HCT116 (cell line): ENCODE results near the gene BTBD9. TPM values are rescaled to one million over a fixed set of nuclear protein-coding genes. Genes with fewer than 3 reads are reported as not detected.

Experiments used
- ATAC-seq: fragments of 200-7000 bp; cut with Tn5 transposase; 2 replicates; pipeline ENCODE4 v1.9.1; 2020; ENCODE audit warnings: mild to moderate bottlenecking, moderate library complexity
- BruUV-seq: library from RNA; stranded (reverse); fragments of 400-500 nt; replicated peaks from 2 replicates; lab custom pipeline; 2021; lab: Mats Ljungman, UMichigan
- CTCF ChIA-PET: fragments of 300-600 bp; sonication (Branson Sonifier 250); formaldehyde crosslinking; loops from one replicate; lab custom pipeline; 2021; ENCODE audit warnings: antibody characterized with exemption; lab: Charles Lee
- POLR2A ChIA-PET: fragments of 300-600, 350-600 bp; sonication (Branson Sonifier 250); formaldehyde crosslinking; loops from one replicate; lab custom pipeline; 2021; ENCODE audit warnings: antibody characterized with exemption; lab: Charles Lee
- RAD21 ChIA-PET, 2 experiments: fragments of 300-600 bp; sonication (Branson Sonifier 250); formaldehyde crosslinking; loops; one replicate each; lab custom pipeline; 2023; ENCODE audit warnings: low total read pairs in 2 of 2; ENCODE audit not compliant: uncharacterized antibody in 2 of 2, unreplicated experiment in 2 of 2, low non-redundant PET in 1 of 2; lab: Charles Lee
- DNase-seq: peaks from one replicate; pipeline ENCODE4 v3.0.0-alpha.2; 2010; ENCODE audit warnings: low read depth, low spot score
- H2AFZ ChIP-seq: fragments of 200-600 bp; shearing (Covaris generic), sonication (generic); 2 replicates; pipeline ENCODE4 v1.6.1; 2017; ENCODE audit warnings: low read depth, mixed run types, mixed read lengths, antibody characterized with exemption, low read length; ENCODE audit not compliant: poor library complexity, severe bottlenecking
- H3K27ac ChIP-seq: 2 replicates; pipeline ENCODE4 v1.5.1; 2012; ENCODE audit warnings: low read depth, low read length
- H3K27me3 ChIP-seq: fragments of 200-600 bp; sonication (generic); 2 replicates; pipeline ENCODE4 v1.6.1; 2016; ENCODE audit warnings: mixed run types, low read length, mixed read lengths; ENCODE audit not compliant: insufficient read depth
- H3K36me3 ChIP-seq, 2 experiments: fragments of 200-500 bp in 1 of 2; fragments of 200-600 bp in 1 of 2; sonication (Bioruptor generic) in 1 of 2; sonication (generic) in 1 of 2; 2 replicates each; pipeline versions ENCODE4 v1.5.1 to v1.6.1; 2014 to 2016; ENCODE audit warnings: low read length in 2 of 2, inconsistent platforms in 1 of 2, mixed read lengths in 1 of 2, mixed run types in 1 of 2; ENCODE audit not compliant: insufficient read depth in 2 of 2, control insufficient read depth in 1 of 2
- H3K4me1 ChIP-seq, 2 experiments: fragments of 200-600 bp in 1 of 2; sonication (generic) in 1 of 2; 2 replicates each; pipeline versions ENCODE4 v1.5.1 to v1.6.1; 2012 to 2017; ENCODE audit warnings: low read length in 2 of 2, inconsistent platforms in 1 of 2, mild to moderate bottlenecking in 1 of 2, mixed read lengths in 1 of 2, mixed run types in 1 of 2, moderate library complexity in 1 of 2; ENCODE audit not compliant: insufficient read depth in 2 of 2, control insufficient read depth in 1 of 2
- H3K4me2 ChIP-seq: fragments of 200-600 bp; sonication (generic); 2 replicates; pipeline ENCODE4 v1.6.1; 2017; ENCODE audit warnings: mixed run types, low read length, mixed read lengths
- H3K4me3 ChIP-seq, 2 experiments: fragments of 200-600 bp in 1 of 2; sonication (generic) in 1 of 2; replicated peaks in 1 of 2; 2 replicates each; pipeline ENCODE4 v1.5.1; 2011 to 2016; ENCODE audit warnings: low read length in 2 of 2, control low read depth in 1 of 2, low read depth in 1 of 2, mild to moderate bottlenecking in 1 of 2, mixed read lengths in 1 of 2, mixed run types in 1 of 2
- H3K79me2 ChIP-seq: fragments of 200-600 bp; sonication (generic); 2 replicates; pipeline ENCODE4 v1.6.1; 2017; ENCODE audit warnings: mild to moderate bottlenecking, mixed run types, low read length, moderate library complexity, mixed read lengths; ENCODE audit not compliant: insufficient read depth
- H3K9ac ChIP-seq: fragments of 200-600 bp; sonication (generic); 2 replicates; pipeline ENCODE4 v1.6.1; 2016; ENCODE audit warnings: low read length, mixed read lengths
- H3K9me2 ChIP-seq: fragments of 200-600 bp; sonication (generic), shearing (Covaris generic); 2 replicates; pipeline ENCODE4 v1.6.1; 2017; ENCODE audit warnings: mixed run types, mild to moderate bottlenecking, moderate library complexity; ENCODE audit not compliant: insufficient read depth
- H3K9me3 ChIP-seq, 2 experiments: fragments of 200-500 bp in 1 of 2; fragments of 200-600 bp in 1 of 2; sonication (Bioruptor generic) in 1 of 2; sonication (generic) in 1 of 2; 2 replicates each; pipeline ENCODE4 v1.6.1; 2014 to 2017; ENCODE audit warnings: low read length in 2 of 2, mixed read lengths in 2 of 2, inconsistent platforms in 1 of 2, low read depth in 1 of 2, mild to moderate bottlenecking in 1 of 2, mixed run types in 1 of 2, moderate library complexity in 1 of 2; ENCODE audit not compliant: control insufficient read depth in 1 of 2, insufficient read depth in 1 of 2
- H4K20me1 ChIP-seq: fragments of 200-600 bp; sonication (generic), shearing (Covaris generic); 2 replicates; pipeline ENCODE4 v1.6.1; 2017; ENCODE audit warnings: mixed run types, mild to moderate bottlenecking, moderate library complexity; ENCODE audit not compliant: insufficient read depth
- CBX3 ChIP-seq: IDR thresholded peaks from 2 replicates; pipeline ENCODE4 v1.6.1; 2012; ENCODE audit warnings: low read depth
- CEBPB ChIP-seq: IDR thresholded peaks from 2 replicates; pipeline ENCODE4 v1.6.1; 2012; ENCODE audit warnings: low read depth
- EGR1 ChIP-seq: IDR thresholded peaks from 2 replicates; pipeline ENCODE4 v1.6.1; 2012; ENCODE audit warnings: low read depth
- ELF1 ChIP-seq: IDR thresholded peaks from 2 replicates; pipeline ENCODE4 v1.6.1; 2012; ENCODE audit warnings: low read depth, borderline replicate concordance
- FOSL1 ChIP-seq: IDR thresholded peaks from 2 replicates; pipeline ENCODE4 v1.6.1; 2012; ENCODE audit warnings: low read depth
- POLR2AphosphoS5 ChIP-seq: IDR thresholded peaks from 2 replicates; pipeline ENCODE4 v1.6.1; 2011; ENCODE audit warnings: mild to moderate bottlenecking, low read depth, low read length, moderate library complexity
- intact Hi-C: fragments of 100-400 bp; cut with micrococcal nuclease; formaldehyde crosslinking; loops from 2 replicates; pipeline ENCODE4 v1.10.0; 2022
- total RNA-seq: library from RNA; stranded (reverse); gene quantifications from one replicate; pipeline ENCODE4 v1.2.1, GENCODE V29; 2021; ENCODE audit not compliant: unreplicated experiment
- TF ChIP-seq, protein P1 (sequence below): IDR thresholded peaks from 2 replicates; pipeline ENCODE4 v1.6.1; 2012; ENCODE audit warnings: low read depth

The BTBD9 gene
- total RNA-seq, 1 experiment from 2014 or later, result 10.9 TPM

DNA sequence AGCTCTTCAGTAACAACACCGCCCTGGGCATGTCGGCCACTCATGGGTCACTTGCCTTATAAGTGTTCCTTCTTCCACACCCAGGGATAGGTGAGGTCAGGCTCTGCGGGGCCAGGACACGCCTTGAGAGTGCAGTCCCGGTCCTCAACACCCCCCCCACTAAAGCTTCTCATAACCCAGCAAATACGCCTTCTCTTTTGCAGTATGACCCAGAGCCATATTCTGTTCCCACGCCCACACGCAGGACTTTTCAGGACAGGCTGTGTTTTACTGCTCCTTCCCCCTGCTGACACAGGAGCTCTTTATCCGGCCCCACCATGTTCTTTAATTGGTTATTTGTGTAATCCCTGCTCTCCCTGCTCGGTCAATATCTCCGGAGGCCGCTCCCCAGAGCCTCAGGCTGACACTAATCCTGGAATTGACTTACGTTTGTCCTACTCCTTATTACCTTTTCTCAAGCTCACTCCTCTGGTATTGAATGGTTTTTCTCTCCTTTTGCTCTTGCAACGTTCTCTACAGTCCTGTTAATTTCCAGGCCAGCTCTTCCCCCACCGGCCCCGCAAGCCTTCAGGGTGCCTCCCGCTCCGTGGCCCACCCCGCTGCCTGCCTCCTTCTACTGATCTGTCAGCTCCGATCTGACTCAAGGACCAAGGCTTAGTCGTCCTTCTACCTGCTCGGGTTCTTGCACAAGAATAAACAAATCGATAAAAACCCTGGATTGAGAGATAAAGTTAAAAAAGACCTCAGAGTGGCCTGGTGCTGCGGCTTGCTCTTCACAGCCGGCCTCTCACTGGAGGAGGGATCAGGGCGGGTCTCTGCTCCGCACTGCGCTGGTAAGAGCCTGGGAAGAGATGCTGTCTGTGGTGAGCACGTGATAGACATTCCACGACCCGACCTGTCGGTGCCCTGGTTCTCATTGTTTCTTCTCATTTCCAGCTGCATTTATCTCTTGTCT, 462.7 kb downstream of the BTBD9 start:
- Histone ChIP-seq H3K9me2 (no peaks in the 10 kb centered on the region), H2AFZ (no peak overlapping the region), H3K4me3 (no peak overlapping the region), H3K27me3 (no peaks in the 10 kb centered on the region), H3K79me2 (no peaks in the 10 kb centered on the region), H3K4me1 (no peaks in the 10 kb centered on the region), H3K36me3 (no peaks in the 10 kb centered on the region), H3K9me3 (no peaks in the 10 kb centered on the region), H4K20me1 (no peaks in the 10 kb centered on the region)
- no peak for ATAC-seq
- no peak for DNase-seq
- BruUV-seq, result no TSS peak
- POLR2A ChIA-PET, result no interaction called here
- no peak for TF ChIP-seq ELF1
- no peak for TF ChIP-seq FOSL1
- TF ChIP-seq, all 23 proteins: peak for 0
- intact Hi-C loops, result no loop called here
- ChIA-PET CTCF (no interaction called here), RAD21 (no interaction called here)
- no peak overlapping the region for H3K4me2 ChIP-seq
- H3K9ac ChIP-seq, result no peak overlapping the region
- H3K27ac ChIP-seq, result no peak overlapping the region

DNA sequence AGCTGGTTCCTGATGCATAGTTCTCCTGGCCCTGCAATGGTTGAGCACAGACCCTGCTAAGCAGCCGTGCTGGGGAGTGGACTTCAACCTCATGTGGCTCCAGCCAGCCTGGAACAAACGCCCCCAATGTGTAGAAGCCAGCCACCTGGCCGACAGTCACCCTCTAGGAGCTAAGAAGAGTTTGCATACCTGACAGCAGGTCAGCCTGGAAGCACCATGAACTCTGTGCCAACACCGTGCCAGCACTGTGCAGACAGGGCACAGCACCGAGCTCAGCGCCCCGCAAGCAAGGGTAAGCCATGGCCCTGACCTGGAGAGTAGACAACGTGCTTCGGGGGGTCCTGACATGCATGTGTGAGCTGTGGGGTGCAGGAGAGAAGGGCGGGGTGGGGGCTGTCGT, 463.9 kb downstream of the BTBD9 start:
- no peaks in the 10 kb centered on the region for H3K4me1 ChIP-seq
- H3K4me3 ChIP-seq, result no peak overlapping the region
- no peaks in the 10 kb centered on the region for H3K27me3 ChIP-seq
- ATAC-seq, result no peak
- intact Hi-C loops, result no loop called here
- H4K20me1 ChIP-seq, result no peaks in the 10 kb centered on the region
- H3K9ac ChIP-seq, result no peak overlapping the region
- no peak overlapping the region for H3K27ac ChIP-seq
- ChIA-PET CTCF (no interaction called here), RAD21 (no interaction called here), POLR2A (no interaction called here)
- no TSS peak for BruUV-seq
- H3K9me3 ChIP-seq, result no peaks in the 10 kb centered on the region
- H2AFZ ChIP-seq, result no peak overlapping the region
- H3K9me2 ChIP-seq, result no peaks in the 10 kb centered on the region
- no peaks in the 10 kb centered on the region for H3K36me3 ChIP-seq
- no peak overlapping the region for H3K4me2 ChIP-seq
- DNase-seq, result no peak
- H3K79me2 ChIP-seq, result no peaks in the 10 kb centered on the region
- TF ChIP-seq, protein P1, sequence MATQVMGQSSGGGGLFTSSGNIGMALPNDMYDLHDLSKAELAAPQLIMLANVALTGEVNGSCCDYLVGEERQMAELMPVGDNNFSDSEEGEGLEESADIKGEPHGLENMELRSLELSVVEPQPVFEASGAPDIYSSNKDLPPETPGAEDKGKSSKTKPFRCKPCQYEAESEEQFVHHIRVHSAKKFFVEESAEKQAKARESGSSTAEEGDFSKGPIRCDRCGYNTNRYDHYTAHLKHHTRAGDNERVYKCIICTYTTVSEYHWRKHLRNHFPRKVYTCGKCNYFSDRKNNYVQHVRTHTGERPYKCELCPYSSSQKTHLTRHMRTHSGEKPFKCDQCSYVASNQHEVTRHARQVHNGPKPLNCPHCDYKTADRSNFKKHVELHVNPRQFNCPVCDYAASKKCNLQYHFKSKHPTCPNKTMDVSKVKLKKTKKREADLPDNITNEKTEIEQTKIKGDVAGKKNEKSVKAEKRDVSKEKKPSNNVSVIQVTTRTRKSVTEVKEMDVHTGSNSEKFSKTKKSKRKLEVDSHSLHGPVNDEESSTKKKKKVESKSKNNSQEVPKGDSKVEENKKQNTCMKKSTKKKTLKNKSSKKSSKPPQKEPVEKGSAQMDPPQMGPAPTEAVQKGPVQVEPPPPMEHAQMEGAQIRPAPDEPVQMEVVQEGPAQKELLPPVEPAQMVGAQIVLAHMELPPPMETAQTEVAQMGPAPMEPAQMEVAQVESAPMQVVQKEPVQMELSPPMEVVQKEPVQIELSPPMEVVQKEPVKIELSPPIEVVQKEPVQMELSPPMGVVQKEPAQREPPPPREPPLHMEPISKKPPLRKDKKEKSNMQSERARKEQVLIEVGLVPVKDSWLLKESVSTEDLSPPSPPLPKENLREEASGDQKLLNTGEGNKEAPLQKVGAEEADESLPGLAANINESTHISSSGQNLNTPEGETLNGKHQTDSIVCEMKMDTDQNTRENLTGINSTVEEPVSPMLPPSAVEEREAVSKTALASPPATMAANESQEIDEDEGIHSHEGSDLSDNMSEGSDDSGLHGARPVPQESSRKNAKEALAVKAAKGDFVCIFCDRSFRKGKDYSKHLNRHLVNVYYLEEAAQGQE, result no peak
- TF ChIP-seq POLR2AphosphoS5, result no peak
- TF ChIP-seq CBX3, result no peak
- no peak for TF ChIP-seq EGR1
- no peak for TF ChIP-seq ELF1
- no peak for TF ChIP-seq CEBPB
